H1 (cell line): ENCODE measurements around the gene B3GLCT. TPM values are rescaled to one million over a fixed set of nuclear protein-coding genes. Genes with fewer than 3 reads are reported as not detected.

Experiments used
- CHD7 ChIP-seq: fragments of 300-600 bp; sonication (generic); IDR thresholded peaks from 2 replicates; pipeline ENCODE4 v1.7.1; 2012; ENCODE audit warnings: low read length, moderate library complexity, mild to moderate bottlenecking, inconsistent platforms; ENCODE audit not compliant: insufficient replicate concordance
- EP300 ChIP-seq, 2 experiments: IDR thresholded peaks; 1 replicate in 1 of 2; 2 replicates in 1 of 2; pipeline ENCODE4 v1.6.1; 2011 to 2012; ENCODE audit warnings: low read depth in 2 of 2, low read length in 2 of 2, mild to moderate bottlenecking in 2 of 2, borderline replicate concordance in 1 of 2, inconsistent platforms in 1 of 2, moderate library complexity in 1 of 2
- KDM4A ChIP-seq: IDR thresholded peaks from one replicate; pipeline ENCODE4 v1.7.1; 2012; ENCODE audit warnings: low read depth, mild to moderate bottlenecking, moderate library complexity, low read length, inconsistent platforms; ENCODE audit not compliant: severe bottlenecking
- YY1 ChIP-seq: IDR thresholded peaks from 2 replicates; pipeline ENCODE4 v1.6.1; 2011; ENCODE audit warnings: low read depth, mild to moderate bottlenecking, low read length
- polyA plus RNA-seq, 7 experiments: library from polyadenylated mRNA; depleted of rRNA in 3 of 7; stranded (reverse) in 5 of 7; unstranded in 2 of 7; fragments of >200 nt in 5 of 7; fragments of 200-250 nt in 2 of 7; gene quantifications; 1 replicate in 5 of 7; 2 replicates in 1 of 7; 4 replicates in 1 of 7; pipeline versions ENCODE4 v1.2.1 to v1.2.3, GENCODE V29; 2011 to 2013; ENCODE audit warnings: missing spikeins in 2 of 7, mixed read lengths in 2 of 7
- total RNA-seq: library from RNA; stranded (reverse); fragmentation: NEBNext Ultra II Directional; extraction: Animal tissue kit (Norgen Biotek cat#: 25700); gene quantifications from 2 replicates; pipeline ENCODE4 v1.2.1, GENCODE V29; 2021

The B3GLCT gene
- total and polyA plus RNA-seq, 2 of the 8 experiments (the other 6 are each of a cell fraction or from before 2014, with no cell fraction given): 1.5 to 4.1 TPM

- no peak for TF ChIP-seq CHD7
- TF ChIP-seq EP300 (IDR thresholded peaks at IDR 0.05; ENCODE audit: borderline replicate concordance in 1 of 2, low read depth in 2 of 2, low read length in 2 of 2): no peak
- TF ChIP-seq YY1: no peak
- no peak for TF ChIP-seq KDM4A
Observed at GRCh38 chr13:31179754-31180153, 20.0 kb upstream of the B3GLCT start (continued).
